ENCODE results near the gene DKKL1.

GRCh38 chr19:49393881-49394280, 30.2 kb downstream of the DKKL1 start:
- TF ChIP-seq ZBTB7A (IDR thresholded peaks at IDR 0.05; ENCODE audit: low read depth) (no peak), TCF12 (IDR thresholded peaks at IDR 0.05; ENCODE audit: low read depth) (no peak), EP300 (IDR thresholded peaks at IDR 0.05; ENCODE audit: borderline replicate concordance) (no peak), FOXM1 (IDR thresholded peaks at IDR 0.05; ENCODE audit: borderline replicate concordance, low read depth) (no peak), REST (IDR thresholded peaks at IDR 0.05; ENCODE audit: low read depth) (no peak), YY1 (IDR thresholded peaks at IDR 0.05; ENCODE audit: low read depth) (no peak), CREB1 (IDR thresholded peaks at IDR 0.05; ENCODE audit: low read depth) (no peak)

All from Ishikawa (cell line).